Activated naive CD4-positive, alpha-beta T cell treated with anti-CD3 and anti-CD28 coated beads, Interleukin-2, amount 10 ng/mL, durations not matched to agents 7 days and 5 days (primary cell): ENCODE results near the gene SLC39A9.
"Not testable (repeated sequence)": the region's sequence is repeated elsewhere in the genome, so short reads cannot be mapped to it uniquely, and the experiment has no call there.

ENCODE experiments used
- CTCF ChIA-PET: fragments of 350-600 bp; sonication (Branson Sonifier 250); formaldehyde crosslinking; loops from one replicate; lab custom pipeline; 2021; ENCODE audit warnings: antibody characterized with exemption; lab: Charles Lee
- DNase-seq: peaks from one replicate; pipeline ENCODE4 v3.0.0-alpha.2; 2020
- H3K27ac Mint-ChIP-seq: one replicate; pipeline ENCODE4 v1.8.0; 2021; ENCODE audit warnings: mild to moderate bottlenecking, moderate library complexity, mixed read lengths
- H3K27me3 Mint-ChIP-seq: one replicate; pipeline ENCODE4 v1.8.0; 2021; ENCODE audit warnings: mild to moderate bottlenecking, mixed read lengths
- H3K36me3 Mint-ChIP-seq: one replicate; pipeline ENCODE4 v1.8.0; 2021; ENCODE audit warnings: mixed read lengths
- H3K4me1 Mint-ChIP-seq: one replicate; pipeline ENCODE4 v1.8.0; 2021; ENCODE audit warnings: mixed read lengths
- H3K4me3 Mint-ChIP-seq: one replicate; pipeline ENCODE4 v1.8.0; 2021; ENCODE audit warnings: mild to moderate bottlenecking, moderate library complexity, mixed read lengths
- H3K9me3 Mint-ChIP-seq: one replicate; pipeline ENCODE4 v1.8.0; 2021; ENCODE audit warnings: mixed read lengths

SLC39A9 gene

DNA sequence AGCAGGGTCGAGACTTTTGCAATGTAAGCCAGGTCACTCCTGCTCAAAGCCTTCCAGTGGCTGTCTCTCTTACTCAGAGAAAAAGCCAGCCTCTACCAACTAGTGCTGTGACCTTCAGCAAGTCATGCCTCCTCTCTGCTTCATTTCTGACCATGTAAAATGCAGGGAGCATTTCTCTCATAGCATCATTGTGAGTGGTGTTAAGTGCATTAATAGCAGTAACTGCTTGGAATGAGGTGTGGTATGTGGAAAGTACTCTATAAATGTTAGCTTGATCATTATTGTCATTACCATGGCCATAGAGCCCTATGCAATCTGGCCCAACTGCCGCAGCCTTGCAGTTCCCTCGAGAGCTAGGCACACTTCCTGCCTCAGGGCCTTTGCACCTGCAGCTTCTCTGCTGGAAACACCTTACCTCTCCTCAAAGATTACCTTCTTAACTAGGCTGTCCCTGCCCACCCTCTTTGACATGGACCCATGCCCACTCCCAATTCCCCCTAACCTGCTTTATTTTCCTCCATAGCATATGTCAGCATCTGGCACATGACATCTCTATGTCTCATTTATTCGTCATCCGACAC lies 96.9 kb downstream of the SLC39A9 start:
- H3K9me3 Mint-ChIP-seq: no peaks in the 10 kb centered on the region
- DNase-seq: no peak
- no peaks in the 10 kb centered on the region for H3K4me1 Mint-ChIP-seq
- CTCF ChIA-PET: no interaction called here
- no peak overlapping the region for H3K4me3 Mint-ChIP-seq
- H3K27me3 Mint-ChIP-seq: peaks cover 29% of the 10 kb centered on the region
- no peaks in the 10 kb centered on the region for H3K36me3 Mint-ChIP-seq
- no peak overlapping the region for H3K27ac Mint-ChIP-seq

DNA sequence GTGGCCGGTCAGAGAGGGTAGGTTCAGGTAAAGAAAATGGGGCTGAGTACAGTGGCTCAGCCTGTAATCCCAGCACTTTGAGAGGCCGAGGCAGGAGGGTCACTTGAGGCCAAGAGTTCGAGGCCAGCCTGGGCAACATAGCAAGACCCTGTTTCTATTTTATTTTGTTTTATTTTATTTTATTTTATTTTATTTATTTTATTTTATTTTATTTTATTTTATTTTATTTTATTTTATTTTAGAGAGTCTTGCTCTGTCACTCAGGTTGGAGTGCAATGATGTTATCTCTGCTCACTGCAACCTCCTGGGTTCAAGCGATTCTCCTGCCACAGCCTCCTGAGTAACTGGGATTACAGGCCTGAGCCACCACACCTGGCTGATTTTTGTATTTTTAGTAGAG lies 99.4 kb downstream of the SLC39A9 start:
- H3K4me1 Mint-ChIP-seq, H3K27ac Mint-ChIP-seq, H3K4me3 Mint-ChIP-seq, H3K9me3 Mint-ChIP-seq, DNase-seq, CTCF ChIA-PET, H3K36me3 Mint-ChIP-seq: not testable (repeated sequence)
- H3K27me3 Mint-ChIP-seq: peaks cover 32% of the 10 kb centered on the region

DNA sequence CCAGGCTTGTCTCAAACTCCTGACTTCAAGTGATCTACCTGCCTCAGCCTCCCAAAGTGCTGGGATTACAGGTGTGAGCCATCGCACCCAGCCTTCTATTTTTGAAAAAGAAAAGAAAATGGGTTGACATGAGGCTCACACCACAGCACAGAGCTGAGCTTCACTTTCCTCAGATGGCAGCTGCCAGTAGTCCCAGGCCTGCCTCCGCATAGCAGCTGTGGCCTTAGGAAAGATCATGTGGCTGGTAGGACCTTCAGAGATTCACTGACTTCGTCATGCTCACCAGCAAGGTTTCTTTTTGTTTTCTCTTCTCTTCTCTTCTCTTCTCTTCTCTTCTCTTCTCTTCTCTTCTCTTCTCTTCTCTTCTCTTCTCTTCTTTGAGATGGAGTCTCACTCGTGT lies 99.8 kb downstream of the SLC39A9 start:
- not testable (repeated sequence) for H3K4me3 Mint-ChIP-seq, H3K4me1 Mint-ChIP-seq, DNase-seq, H3K9me3 Mint-ChIP-seq, H3K36me3 Mint-ChIP-seq, H3K27ac Mint-ChIP-seq
- peaks cover 29% of the 10 kb centered on the region for H3K27me3 Mint-ChIP-seq
- CTCF ChIA-PET: interaction anchor here (0.7 to 1.0 kb wide), 2 partner anchors 76 to 262 kb away, joined by 3 to 4 read pairs; partner anchors contain the start of gene CCDC177

DNA sequence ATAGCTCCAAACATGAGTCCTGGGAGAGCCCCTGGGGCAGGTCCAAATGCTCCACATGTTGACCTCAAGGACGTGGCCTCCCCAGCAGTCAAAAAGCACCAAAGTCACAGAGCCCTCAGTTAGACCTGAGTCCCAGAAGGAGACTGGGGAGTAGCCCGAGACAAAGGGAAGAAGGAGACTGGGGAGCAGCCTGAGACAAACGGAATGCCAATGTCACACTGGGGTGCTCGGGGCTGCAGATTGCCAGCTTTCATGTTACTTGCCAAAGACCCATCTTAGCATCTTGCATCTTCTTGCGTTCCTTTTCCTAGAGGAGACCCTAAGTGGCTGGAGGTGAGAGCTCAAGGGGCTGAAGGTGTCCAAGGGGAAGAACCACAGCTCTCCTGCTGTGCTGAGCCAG lies 100.9 kb downstream of the SLC39A9 start:
- CTCF ChIA-PET: interaction anchor here (0.8 kb wide), 1 partner anchor 8 kb away, joined by 4 read pairs; no protein-coding TSS in a partner anchor
- Mint-ChIP-seq H3K4me3 (no peak overlapping the region), H3K4me1 (no peaks in the 10 kb centered on the region), H3K27me3 (peaks cover 25% of the 10 kb centered on the region), H3K36me3 (no peaks in the 10 kb centered on the region), H3K9me3 (no peaks in the 10 kb centered on the region), H3K27ac (no peak overlapping the region)
- no peak for DNase-seq

DNA sequence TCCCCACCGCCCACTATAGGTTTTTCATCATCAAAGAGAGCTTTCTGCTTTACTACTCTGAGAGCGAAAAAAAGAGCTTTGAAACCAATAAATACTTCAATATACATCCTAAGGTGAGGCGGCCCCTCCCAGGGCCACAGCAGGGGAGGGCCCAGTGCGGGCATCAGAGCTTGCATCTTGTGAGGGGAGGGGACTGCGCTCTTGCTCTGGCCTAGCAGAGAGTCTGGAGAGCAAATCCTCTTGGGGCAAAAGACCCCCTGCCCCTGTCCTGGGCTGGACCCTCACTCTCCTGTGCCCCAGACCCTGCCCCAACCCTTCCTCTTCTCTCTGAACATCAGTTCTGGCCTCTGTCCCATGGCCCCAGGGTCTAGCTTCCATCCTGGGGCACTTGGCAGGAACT lies 101.6 kb downstream of the SLC39A9 start:
- CTCF ChIA-PET: interaction anchor here (0.7 to 0.8 kb wide), 2 partner anchors 8 to 237 kb away, joined by 3 to 4 read pairs; no protein-coding TSS in a partner anchor
- peaks cover 31% of the 10 kb centered on the region for H3K27me3 Mint-ChIP-seq
- no peaks in the 10 kb centered on the region for H3K4me1 Mint-ChIP-seq
- DNase-seq: no peak
- no peak overlapping the region for H3K4me3 Mint-ChIP-seq
- H3K27ac Mint-ChIP-seq: no peak overlapping the region
- H3K9me3 Mint-ChIP-seq: no peaks in the 10 kb centered on the region
- no peaks in the 10 kb centered on the region for H3K36me3 Mint-ChIP-seq

DNA sequence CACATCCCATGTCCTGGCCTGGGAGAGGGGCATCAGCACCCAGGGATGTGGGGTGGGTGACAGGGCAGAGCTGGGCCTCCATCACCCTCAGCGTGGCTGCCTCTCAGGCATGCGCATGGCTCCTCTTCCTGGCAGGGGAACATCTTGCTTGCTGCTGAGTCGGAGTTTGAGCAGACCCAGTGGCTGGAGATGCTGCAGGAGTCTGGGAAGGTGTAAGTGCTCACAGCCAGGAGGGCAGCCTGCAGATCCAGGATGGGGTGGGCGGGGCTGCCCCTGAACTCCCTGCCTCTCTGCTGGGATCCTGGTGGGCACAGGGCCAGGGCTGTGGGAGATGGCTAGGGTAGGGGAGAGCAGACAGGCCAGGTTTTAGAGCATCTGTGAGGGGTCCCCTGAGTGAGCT lies 102.2 kb downstream of the SLC39A9 start:
- H3K36me3 Mint-ChIP-seq: no peaks in the 10 kb centered on the region
- no peak overlapping the region for H3K27ac Mint-ChIP-seq
- no peak overlapping the region for H3K4me3 Mint-ChIP-seq
- H3K4me1 Mint-ChIP-seq: no peaks in the 10 kb centered on the region
- H3K27me3 Mint-ChIP-seq: peaks cover 36% of the 10 kb centered on the region
- CTCF ChIA-PET: interaction anchor here (0.7 kb wide), 1 partner anchor 238 kb away, joined by 3 read pairs; no protein-coding TSS in a partner anchor
- DNase-seq: no peak
- H3K9me3 Mint-ChIP-seq: no peaks in the 10 kb centered on the region

DNA sequence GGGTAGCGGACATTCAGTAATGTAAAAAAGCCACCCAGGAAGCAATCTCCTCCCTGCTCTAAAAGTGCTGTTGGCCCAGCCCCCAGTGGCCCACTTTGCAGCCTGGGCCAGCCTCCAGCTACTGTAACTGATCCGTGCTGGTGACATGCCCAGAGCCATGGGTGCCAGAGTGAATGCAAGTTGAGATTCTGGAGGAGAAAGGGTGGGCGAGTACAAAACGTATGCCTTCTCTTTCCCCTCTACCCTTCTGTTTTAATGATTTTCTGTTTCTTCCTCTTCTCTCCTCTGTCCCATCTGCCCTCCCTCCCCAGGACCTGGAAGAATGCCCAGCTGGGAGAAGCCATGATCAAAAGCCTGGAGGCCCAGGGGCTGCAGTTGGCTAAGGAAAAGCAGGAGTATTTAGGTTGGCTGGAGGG lies 102.9 kb downstream of the SLC39A9 start:
- CTCF ChIA-PET: no interaction called here
- Mint-ChIP-seq H3K27me3 (peaks cover 36% of the 10 kb centered on the region), H3K9me3 (no peaks in the 10 kb centered on the region), H3K36me3 (no peaks in the 10 kb centered on the region), H3K27ac (no peak overlapping the region), H3K4me1 (no peaks in the 10 kb centered on the region), H3K4me3 (no peak overlapping the region)
- DNase-seq: no peak

DNA sequence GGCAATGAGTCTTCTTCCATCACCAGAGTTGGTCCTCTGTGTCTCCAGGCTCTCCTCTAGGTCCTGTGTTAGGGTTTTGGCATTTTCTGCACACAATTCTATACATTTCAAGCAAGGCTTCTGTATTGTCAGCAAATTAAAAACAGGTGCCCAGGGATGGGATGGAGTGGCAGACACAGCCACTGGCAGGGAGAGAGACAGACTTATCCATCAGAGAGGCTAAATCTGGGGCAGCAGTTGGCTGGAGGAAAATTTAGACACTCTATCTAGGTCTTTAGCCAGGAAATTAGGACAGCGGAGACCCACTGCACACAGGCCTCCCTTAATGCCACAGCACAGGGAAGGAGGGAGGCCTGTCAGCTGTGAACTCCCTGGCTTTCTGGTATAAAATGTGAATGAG lies 106.3 kb downstream of the SLC39A9 start:
- H3K4me1 Mint-ChIP-seq: no peaks in the 10 kb centered on the region
- CTCF ChIA-PET: interaction anchor here (1.1 kb wide), 1 partner anchor 12 kb away, joined by 6 read pairs; no protein-coding TSS in a partner anchor
- no peak for DNase-seq
- peaks cover 29% of the 10 kb centered on the region for H3K27me3 Mint-ChIP-seq
- no peaks in the 10 kb centered on the region for H3K36me3 Mint-ChIP-seq
- no peak overlapping the region for H3K4me3 Mint-ChIP-seq
- H3K9me3 Mint-ChIP-seq: no peaks in the 10 kb centered on the region
- no peak overlapping the region for H3K27ac Mint-ChIP-seq

DNA sequence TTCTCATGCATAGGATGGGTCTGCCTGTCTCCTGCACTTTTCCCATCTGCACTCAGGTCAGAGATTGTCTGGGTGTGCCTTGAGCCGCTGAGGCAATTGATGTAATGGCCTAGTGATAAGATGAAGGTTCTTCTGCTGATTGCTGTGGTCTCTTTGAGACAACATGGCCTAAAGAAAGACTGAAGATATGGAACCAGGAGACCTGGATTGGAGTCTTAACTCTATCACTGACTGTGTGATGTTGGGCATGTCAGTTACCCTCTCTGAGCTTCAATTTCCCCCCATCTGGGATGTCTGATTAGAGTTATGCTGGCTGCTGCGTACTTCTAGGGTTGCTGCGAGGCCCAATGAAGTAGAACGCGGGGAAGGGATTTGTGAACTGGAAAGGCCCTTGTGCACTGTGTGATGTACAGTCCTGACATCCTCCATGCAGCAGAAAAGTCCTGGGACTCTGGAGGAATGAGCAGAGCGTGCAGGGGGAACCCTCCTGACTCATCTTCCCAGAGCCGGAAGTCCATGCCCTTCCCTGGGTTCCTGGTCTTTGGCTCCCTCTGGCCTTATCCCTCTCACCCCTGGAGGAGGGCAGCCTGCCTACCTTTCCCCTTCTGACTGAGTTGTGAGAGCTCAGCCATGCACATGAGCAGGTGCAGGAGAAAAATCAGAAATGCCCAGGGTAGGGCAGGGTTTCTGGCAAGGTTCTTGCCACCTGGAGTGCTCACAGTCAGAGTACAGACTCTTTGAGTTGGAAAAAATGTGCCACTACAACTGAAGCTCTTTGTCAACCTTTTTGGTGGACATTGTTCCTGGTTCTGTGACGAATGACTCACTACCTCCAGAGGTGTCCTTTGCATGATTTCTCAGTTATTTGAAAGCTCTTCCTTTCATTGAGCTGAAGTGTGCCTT lies 107.1 kb downstream of the SLC39A9 start:
- no peak for DNase-seq
- H3K4me1 Mint-ChIP-seq: no peaks in the 10 kb centered on the region
- peaks cover 29% of the 10 kb centered on the region for H3K27me3 Mint-ChIP-seq
- H3K4me3 Mint-ChIP-seq: no peak overlapping the region
- CTCF ChIA-PET: no interaction called here
- H3K9me3 Mint-ChIP-seq: no peaks in the 10 kb centered on the region
- H3K27ac Mint-ChIP-seq: no peak overlapping the region
- H3K36me3 Mint-ChIP-seq: no peaks in the 10 kb centered on the region

DNA sequence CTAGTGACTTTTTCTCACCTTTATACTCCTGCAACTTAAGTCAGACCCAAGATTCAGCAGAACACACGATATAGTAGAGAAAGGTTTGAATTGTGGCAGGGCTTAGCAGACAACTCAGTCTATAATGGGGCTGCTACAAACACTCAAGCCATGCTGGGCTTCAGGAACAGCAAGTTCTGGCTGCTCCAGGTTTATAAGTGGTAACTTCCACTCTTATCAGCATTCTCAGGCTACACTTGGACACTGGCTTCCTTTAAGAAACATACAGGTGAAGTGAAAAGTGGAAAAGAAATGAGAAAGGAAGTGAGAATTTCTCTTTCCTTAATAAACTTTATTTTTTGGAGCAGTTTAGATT lies 107.7 kb downstream of the SLC39A9 start:
- Mint-ChIP-seq H3K4me3 (no peak overlapping the region), H3K36me3 (no peaks in the 10 kb centered on the region), H3K4me1 (no peaks in the 10 kb centered on the region), H3K27me3 (peaks cover 34% of the 10 kb centered on the region), H3K9me3 (no peaks in the 10 kb centered on the region), H3K27ac (no peak overlapping the region)
- CTCF ChIA-PET: no interaction called here
- DNase-seq: no peak
